ENCODE measurements around the gene NT5M. TPM values are rescaled to one million over a fixed set of nuclear protein-coding genes. Genes with fewer than 3 reads are reported as not detected.
"Not testable (repeated sequence)": the region's sequence is repeated elsewhere in the genome, so short reads cannot be mapped to it uniquely, and the experiment has no call there.

NT5M gene
- 5.0 and 5.5 TPM in 2 replicates for total RNA-seq (2022)
- percentile 39 among the genes with signal in this experiment for Bru-seq, nascent RNA
- percentile 38 among the genes with signal in this experiment for BruChase-seq, experiment 1, labeled RNA remaining after a 6-hour chase
- percentile 43 among the genes with signal in this experiment for BruChase-seq, experiment 2, labeled RNA remaining after a 2-hour chase
- long read RNA-seq, partial matches to known transcripts: 0 of 12 reads
- long read RNA-seq, other reads (novel, unspliced or antisense): 10 of 12 reads

DNA sequence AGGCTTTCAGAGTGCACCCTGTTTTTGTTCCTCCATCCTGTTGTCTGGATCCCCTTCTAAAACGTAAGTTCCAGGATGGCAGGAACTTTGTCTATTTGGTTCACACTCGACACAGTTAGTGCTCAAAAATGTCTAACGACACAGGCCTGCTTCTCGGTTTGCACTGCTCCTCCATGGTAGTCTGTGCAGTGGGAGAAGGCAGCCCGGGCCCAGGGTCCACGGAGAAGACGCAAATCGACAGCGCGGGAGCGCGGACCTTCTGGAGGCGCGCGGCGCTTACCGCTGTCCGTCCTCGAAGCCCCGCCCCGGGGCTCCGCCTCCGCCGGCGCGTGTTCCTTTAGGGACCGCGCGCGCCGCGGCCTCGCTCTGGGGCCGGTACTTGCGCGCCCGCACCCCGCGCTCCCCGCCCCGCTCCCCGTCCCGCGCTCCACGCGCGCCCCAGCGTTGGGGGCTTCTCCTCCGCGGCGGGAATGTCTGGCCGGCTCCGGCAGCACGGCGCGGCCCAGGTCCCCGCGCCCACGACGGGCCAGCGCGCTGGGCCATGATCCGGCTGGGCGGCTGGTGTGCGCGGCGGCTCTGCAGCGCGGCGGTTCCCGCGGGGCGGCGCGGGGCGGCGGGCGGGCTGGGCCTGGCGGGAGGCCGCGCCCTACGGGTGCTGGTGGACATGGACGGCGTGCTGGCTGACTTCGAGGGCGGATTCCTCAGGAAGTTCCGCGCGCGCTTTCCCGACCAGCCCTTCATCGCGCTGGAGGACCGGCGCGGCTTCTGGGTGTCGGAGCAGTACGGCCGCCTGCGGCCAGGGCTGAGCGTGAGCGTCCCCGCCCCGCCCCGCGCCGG lies at the start of gene NT5M:
Gene NT5M (plus strand): TSS at position 364 of the 837 bp plus-strand sequence. CDS start 178 bp downstream, at position 542.
- ChIA-PET POLR2A (interaction anchor here (0.8 kb wide), 1 partner anchor 38 kb away, joined by 3 read pairs; no protein-coding TSS in a partner anchor), CTCF (interaction anchor here (0.6 to 0.7 kb wide), 2 partner anchors 41 to 379 kb away, joined by 3 read pairs; no protein-coding TSS in a partner anchor)
- intact Hi-C loops (cut with micrococcal nuclease): no loop called here

GRCh38 chr17:17253406-17253805 lies 49.8 kb upstream of the NT5M start:
- peaks cover 94% of the 10 kb centered on the region for H3K36me3 Mint-ChIP-seq (ENCODE audit: insufficient read depth, unreplicated experiment)
- no peaks in the 10 kb centered on the region for H3K27me3 Mint-ChIP-seq (ENCODE audit: insufficient read depth, unreplicated experiment)
- no peak overlapping the region for H3K27ac Mint-ChIP-seq (ENCODE audit: low read depth, unreplicated experiment)
- no peaks in the 10 kb centered on the region for H3K9me3 Mint-ChIP-seq (ENCODE audit: unreplicated experiment)
- no TSS peak for BruUV-seq (replicated peaks)
- CTCF ChIA-PET: no interaction called here
- TF ChIP-seq, protein P1, sequence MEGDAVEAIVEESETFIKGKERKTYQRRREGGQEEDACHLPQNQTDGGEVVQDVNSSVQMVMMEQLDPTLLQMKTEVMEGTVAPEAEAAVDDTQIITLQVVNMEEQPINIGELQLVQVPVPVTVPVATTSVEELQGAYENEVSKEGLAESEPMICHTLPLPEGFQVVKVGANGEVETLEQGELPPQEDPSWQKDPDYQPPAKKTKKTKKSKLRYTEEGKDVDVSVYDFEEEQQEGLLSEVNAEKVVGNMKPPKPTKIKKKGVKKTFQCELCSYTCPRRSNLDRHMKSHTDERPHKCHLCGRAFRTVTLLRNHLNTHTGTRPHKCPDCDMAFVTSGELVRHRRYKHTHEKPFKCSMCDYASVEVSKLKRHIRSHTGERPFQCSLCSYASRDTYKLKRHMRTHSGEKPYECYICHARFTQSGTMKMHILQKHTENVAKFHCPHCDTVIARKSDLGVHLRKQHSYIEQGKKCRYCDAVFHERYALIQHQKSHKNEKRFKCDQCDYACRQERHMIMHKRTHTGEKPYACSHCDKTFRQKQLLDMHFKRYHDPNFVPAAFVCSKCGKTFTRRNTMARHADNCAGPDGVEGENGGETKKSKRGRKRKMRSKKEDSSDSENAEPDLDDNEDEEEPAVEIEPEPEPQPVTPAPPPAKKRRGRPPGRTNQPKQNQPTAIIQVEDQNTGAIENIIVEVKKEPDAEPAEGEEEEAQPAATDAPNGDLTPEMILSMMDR (IDR thresholded peaks at IDR 0.05; ENCODE audit: unreplicated experiment): no peak
- POLR2A ChIA-PET: no interaction called here
- no peak overlapping the region for H3K4me3 Mint-ChIP-seq (ENCODE audit: unreplicated experiment)
- no peak for DNase-seq (ENCODE audit: unreplicated experiment)
- intact Hi-C loops (cut with micrococcal nuclease): no loop called here
- no peaks in the 10 kb centered on the region for H3K4me1 Mint-ChIP-seq (ENCODE audit: insufficient read depth, unreplicated experiment)

More for the DNA sequence above, at the start of gene NT5M:
- TF ChIP-seq, protein P1 (IDR thresholded peaks at IDR 0.05; ENCODE audit: unreplicated experiment): no peak
- peak; percentile 67 for DNase-seq (ENCODE audit: unreplicated experiment)
- Mint-ChIP-seq H3K27ac (ENCODE audit: low read depth, unreplicated experiment) (no peak within 1 kb of the TSS), H3K27me3 (ENCODE audit: insufficient read depth, unreplicated experiment) (no peaks in the 10 kb centered on the region), H3K4me1 (ENCODE audit: insufficient read depth, unreplicated experiment) (peaks cover 7% of the 10 kb centered on the region), H3K4me3 (ENCODE audit: unreplicated experiment) (peak within 1 kb of the TSS; percentile 80), H3K9me3 (ENCODE audit: unreplicated experiment) (no peaks in the 10 kb centered on the region), H3K36me3 (ENCODE audit: insufficient read depth, unreplicated experiment) (no peaks in the 10 kb centered on the region)
- no TSS peak for BruUV-seq (replicated peaks)

DNA sequence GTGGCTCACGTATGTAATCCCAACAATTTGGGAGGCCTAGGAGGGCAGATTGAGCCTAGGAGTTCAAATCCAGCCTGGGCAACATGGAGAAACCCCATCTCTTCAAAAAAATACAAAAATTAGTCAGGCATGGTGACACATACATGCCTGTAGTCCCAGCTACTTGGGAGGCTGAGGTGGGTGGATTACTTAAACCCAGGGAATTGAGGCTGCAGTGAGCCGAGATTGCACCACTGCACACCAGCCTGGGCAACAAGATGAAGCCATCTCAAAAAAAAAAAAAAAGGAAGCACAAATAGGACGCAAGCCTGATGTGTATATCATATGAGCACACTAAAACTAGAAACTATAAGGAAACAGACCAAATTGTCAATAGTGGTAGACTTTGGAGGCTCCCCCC lies 49.1 kb upstream of the NT5M start:
- CTCF ChIA-PET: no interaction called here

GRCh38 chr17:17255689-17256088 lies 47.5 kb upstream of the NT5M start:
- H3K4me1 Mint-ChIP-seq (ENCODE audit: insufficient read depth, unreplicated experiment); intact Hi-C loops (cut with micrococcal nuclease); BruUV-seq (replicated peaks); H3K27ac Mint-ChIP-seq (ENCODE audit: low read depth, unreplicated experiment); H3K4me3 Mint-ChIP-seq (ENCODE audit: unreplicated experiment); DNase-seq (ENCODE audit: unreplicated experiment); H3K9me3 Mint-ChIP-seq (ENCODE audit: unreplicated experiment); H3K27me3 Mint-ChIP-seq (ENCODE audit: insufficient read depth, unreplicated experiment): not testable (repeated sequence)
- CTCF ChIA-PET: interaction anchor here (1.1 kb wide), 1 partner anchor 11 kb away, joined by 3 read pairs; no protein-coding TSS in a partner anchor
- peaks cover 94% of the 10 kb centered on the region for H3K36me3 Mint-ChIP-seq (ENCODE audit: insufficient read depth, unreplicated experiment)
- POLR2A ChIA-PET: interaction anchor here (0.6 to 1.1 kb wide), 3 partner anchors 16 to 17 kb away, joined by 3 to 5 read pairs (median 3); no protein-coding TSS in a partner anchor

More for the DNA sequence above, 49.1 kb upstream of the NT5M start:
- Mint-ChIP-seq H3K4me1 (ENCODE audit: insufficient read depth, unreplicated experiment) (no peaks in the 10 kb centered on the region), H3K9me3 (ENCODE audit: unreplicated experiment) (no peaks in the 10 kb centered on the region), H3K27ac (ENCODE audit: low read depth, unreplicated experiment) (no peak overlapping the region), H3K27me3 (ENCODE audit: insufficient read depth, unreplicated experiment) (no peaks in the 10 kb centered on the region), H3K36me3 (ENCODE audit: insufficient read depth, unreplicated experiment) (peaks cover 94% of the 10 kb centered on the region), H3K4me3 (ENCODE audit: unreplicated experiment) (no peak overlapping the region)
- DNase-seq (ENCODE audit: unreplicated experiment): no peak
- POLR2A ChIA-PET: no interaction called here
- intact Hi-C loops (cut with micrococcal nuclease): no loop called here
- no TSS peak for BruUV-seq (replicated peaks)
- TF ChIP-seq, protein P1 (IDR thresholded peaks at IDR 0.05; ENCODE audit: unreplicated experiment): no peak

Data from MCF 10A (cell line).